Lower leg skin (tissue), 3 donors: Measurements from ENCODE around the gene UBTD1.

ENCODE experiments used
- CTCF ChIP-seq, 3 donors: fragments of 450-650 bp; IDR thresholded peaks; one replicate each; pipeline ENCODE4 v1.5.1; 2016; ENCODE audit warnings: antibody characterized with exemption in 3 of 3, mild to moderate bottlenecking in 3 of 3, moderate library complexity in 2 of 3
- POLR2A ChIP-seq, 2 donors: fragments of 450-650 bp; IDR thresholded peaks; one replicate each; pipeline ENCODE4 v1.6.1; 2016 to 2017; ENCODE audit warnings: antibody characterized with exemption in 2 of 2, mild to moderate bottlenecking in 1 of 2, moderate library complexity in 1 of 2

- TF ChIP-seq CTCF (IDR thresholded peaks at IDR 0.05) (no peak), POLR2A (IDR thresholded peaks at IDR 0.05) (no peak)
Observed at GRCh38 chr10:97475936-97476594, 22.7 kb upstream of the UBTD1 start.
